ENCODE data around the gene TGM3. TPM values are rescaled to one million over a fixed set of nuclear protein-coding genes. Genes with fewer than 3 reads are reported as not detected.

The TGM3 gene
- polyA plus RNA-seq, 1 donor from 2014 or later, result 0.24 TPM

GRCh38 chr20:2323051-2323450, 27.2 kb downstream of the TGM3 start:
- Histone ChIP-seq H3K4me3 (ENCODE audit: low read length) (no peak overlapping the region), H3K9me2 (ENCODE audit: insufficient read depth, low read length) (no peaks in the 10 kb centered on the region), H3K9me3 (ENCODE audit: low read length) (no peaks in the 10 kb centered on the region), H3K4me2 (ENCODE audit: low read length) (no peak overlapping the region), H3K79me2 (replicated peaks; ENCODE audit: insufficient read depth, low read length) (no peaks in the 10 kb centered on the region), H2AFZ (ENCODE audit: low read depth, low read length) (no peak overlapping the region), H3K36me3 (ENCODE audit: insufficient read depth, low read length) (no peaks in the 10 kb centered on the region), H3K27me3 (ENCODE audit: insufficient read depth, low read depth, low read length) (no peaks in the 10 kb centered on the region), H3K9ac (ENCODE audit: low read length) (no peak overlapping the region), H3F3A (ENCODE audit: insufficient read depth, low read length, poor library complexity, severe bottlenecking) (no peaks in the 10 kb centered on the region), H4K20me1 (ENCODE audit: insufficient read depth) (no peaks in the 10 kb centered on the region), H3K27ac (ENCODE audit: low read length) (no peak overlapping the region)
- no peak for TF ChIP-seq REST (IDR thresholded peaks at IDR 0.05; ENCODE audit: borderline replicate concordance)
- TF ChIP-seq MXI1 (conservative IDR thresholded peaks at IDR 0.05; ENCODE audit: poor library complexity, severe bottlenecking), result no peak

GRCh38 chr20:2326046-2326445, 30.2 kb downstream of the TGM3 start:
- H3K79me2 ChIP-seq (replicated peaks; ENCODE audit: insufficient read depth, low read length), result no peaks in the 10 kb centered on the region
- no peak overlapping the region for H3K9ac ChIP-seq (ENCODE audit: low read length)
- TF ChIP-seq EZH2 (IDR thresholded peaks at IDR 0.05; ENCODE audit: borderline replicate concordance, insufficient read depth, low read length, poor library complexity, severe bottlenecking), result no peak
- TF ChIP-seq MXI1 (conservative IDR thresholded peaks at IDR 0.05; ENCODE audit: poor library complexity, severe bottlenecking), result no peak
- no peak for TF ChIP-seq CTCF (IDR thresholded peaks at IDR 0.05; ENCODE audit: poor library complexity, severe bottlenecking)
- no peak for TF ChIP-seq RAD21 (conservative IDR thresholded peaks at IDR 0.05)
- no peak for TF ChIP-seq TAF1 (IDR thresholded peaks at IDR 0.05; ENCODE audit: low read depth)
- no peak for TF ChIP-seq REST (IDR thresholded peaks at IDR 0.05; ENCODE audit: borderline replicate concordance)
- no peak for TF ChIP-seq SMC3 (conservative IDR thresholded peaks at IDR 0.05; ENCODE audit: poor library complexity)
- TF ChIP-seq POLR2AphosphoS5 (IDR thresholded peaks at IDR 0.05), result no peak
- TF ChIP-seq EP300 (conservative IDR thresholded peaks at IDR 0.05; ENCODE audit: poor library complexity, severe bottlenecking), result no peak
- H3K4me3 ChIP-seq (ENCODE audit: low read length), result no peak overlapping the region
- H3K9me2 ChIP-seq (ENCODE audit: insufficient read depth, low read length), result no peaks in the 10 kb centered on the region
- no peaks in the 10 kb centered on the region for H3K9me3 ChIP-seq (ENCODE audit: low read length)
- no peak overlapping the region for H3K27ac ChIP-seq (ENCODE audit: low read length)
- no peak overlapping the region for H2AFZ ChIP-seq (ENCODE audit: low read depth, low read length)
- no peak overlapping the region for H3K4me2 ChIP-seq (ENCODE audit: low read length)
- H3F3A ChIP-seq (ENCODE audit: insufficient read depth, low read length, poor library complexity, severe bottlenecking), result no peaks in the 10 kb centered on the region
- H3K27me3 ChIP-seq (ENCODE audit: insufficient read depth, low read depth, low read length), result no peaks in the 10 kb centered on the region
- no peaks in the 10 kb centered on the region for H4K20me1 ChIP-seq (ENCODE audit: insufficient read depth)
- no peaks in the 10 kb centered on the region for H3K36me3 ChIP-seq (ENCODE audit: insufficient read depth, low read length)

Measured in neural cell (in vitro differentiated cells).